Epithelial cell of esophagus (primary cell): Measurements from ENCODE around the gene BBX.

Experiments
- DNase-seq: peaks from one replicate; pipeline ENCODE4 v3.0.0; 2010; ENCODE audit warnings: low read depth
- H3K4me3 ChIP-seq: 2 replicates; pipeline ENCODE4 v1.5.1; 2011; ENCODE audit warnings: mild to moderate bottlenecking, low read length, control low read depth
- TF ChIP-seq, protein P1 (sequence below): IDR thresholded peaks from 2 replicates; pipeline ENCODE4 v1.5.1; 2011; ENCODE audit warnings: low read depth, mild to moderate bottlenecking, low read length, control low read depth, inconsistent platforms; ENCODE audit not compliant: insufficient read depth; ENCODE audit errors: missing control alignments

BBX gene

DNA sequence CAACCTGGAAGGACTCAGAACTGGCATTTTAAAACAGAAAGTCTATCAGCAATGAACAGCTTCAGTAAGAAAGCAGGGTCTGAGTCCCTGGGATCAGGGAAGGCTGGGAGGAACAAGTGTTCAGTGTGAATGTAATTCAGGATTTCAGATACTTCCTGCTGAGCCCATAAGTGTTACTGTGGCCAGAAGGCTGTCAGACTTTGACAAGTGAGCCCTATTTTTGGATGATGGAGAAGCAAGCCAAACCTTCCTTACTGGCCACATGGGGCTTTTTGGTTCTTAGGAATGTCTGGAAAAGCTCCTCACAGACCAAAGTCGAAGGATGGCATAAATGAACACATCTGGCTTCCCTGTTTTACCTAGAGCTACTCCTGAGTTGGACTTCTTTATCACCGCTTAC is 157.2 kb downstream of the BBX start:
- TF ChIP-seq, protein P1, sequence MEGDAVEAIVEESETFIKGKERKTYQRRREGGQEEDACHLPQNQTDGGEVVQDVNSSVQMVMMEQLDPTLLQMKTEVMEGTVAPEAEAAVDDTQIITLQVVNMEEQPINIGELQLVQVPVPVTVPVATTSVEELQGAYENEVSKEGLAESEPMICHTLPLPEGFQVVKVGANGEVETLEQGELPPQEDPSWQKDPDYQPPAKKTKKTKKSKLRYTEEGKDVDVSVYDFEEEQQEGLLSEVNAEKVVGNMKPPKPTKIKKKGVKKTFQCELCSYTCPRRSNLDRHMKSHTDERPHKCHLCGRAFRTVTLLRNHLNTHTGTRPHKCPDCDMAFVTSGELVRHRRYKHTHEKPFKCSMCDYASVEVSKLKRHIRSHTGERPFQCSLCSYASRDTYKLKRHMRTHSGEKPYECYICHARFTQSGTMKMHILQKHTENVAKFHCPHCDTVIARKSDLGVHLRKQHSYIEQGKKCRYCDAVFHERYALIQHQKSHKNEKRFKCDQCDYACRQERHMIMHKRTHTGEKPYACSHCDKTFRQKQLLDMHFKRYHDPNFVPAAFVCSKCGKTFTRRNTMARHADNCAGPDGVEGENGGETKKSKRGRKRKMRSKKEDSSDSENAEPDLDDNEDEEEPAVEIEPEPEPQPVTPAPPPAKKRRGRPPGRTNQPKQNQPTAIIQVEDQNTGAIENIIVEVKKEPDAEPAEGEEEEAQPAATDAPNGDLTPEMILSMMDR: no peak
- no peak overlapping the region for H3K4me3 ChIP-seq
- no peak for DNase-seq

DNA sequence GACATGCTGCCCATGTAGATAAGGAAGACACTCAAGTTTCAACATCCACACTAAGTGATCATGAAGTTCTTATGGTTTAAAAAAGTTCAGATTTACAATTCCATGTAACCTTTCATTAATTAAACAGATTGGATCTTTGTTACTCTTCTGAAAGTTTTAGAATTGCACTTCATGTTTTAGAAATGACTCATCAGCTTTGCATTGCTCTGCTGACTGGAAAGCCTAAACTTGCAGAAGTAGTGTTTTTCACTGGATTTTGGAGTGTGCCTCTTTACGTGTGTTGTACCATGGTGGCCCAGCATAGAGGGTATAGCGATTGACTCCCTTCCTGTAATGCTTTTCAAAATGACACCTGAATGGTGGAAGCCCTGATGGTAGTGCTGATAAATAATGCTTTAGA is 157.9 kb downstream of the BBX start:
- no peak for DNase-seq
- TF ChIP-seq, protein P1: no peak
- no peak overlapping the region for H3K4me3 ChIP-seq

DNA sequence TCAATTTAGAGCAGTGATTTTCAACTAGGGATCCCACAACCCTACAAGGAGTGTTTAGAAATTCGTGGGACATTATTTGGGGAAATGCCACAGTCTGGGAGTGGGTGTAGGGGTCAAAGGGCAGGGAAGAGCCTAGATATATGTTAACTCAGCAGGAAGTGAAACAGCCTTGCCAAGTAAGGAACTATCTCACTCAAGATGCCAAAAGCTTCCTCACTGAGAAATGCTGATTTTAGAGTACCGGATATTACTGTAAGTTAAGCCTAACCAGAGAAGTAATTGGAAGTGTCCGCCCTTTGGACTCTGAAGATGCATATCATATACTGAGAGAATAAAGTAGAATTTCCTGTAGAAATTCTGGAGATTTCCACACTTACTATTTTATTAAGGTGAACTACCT is 158.6 kb downstream of the BBX start:
- no peak overlapping the region for H3K4me3 ChIP-seq
- TF ChIP-seq, protein P1: no peak
- no peak for DNase-seq

DNA sequence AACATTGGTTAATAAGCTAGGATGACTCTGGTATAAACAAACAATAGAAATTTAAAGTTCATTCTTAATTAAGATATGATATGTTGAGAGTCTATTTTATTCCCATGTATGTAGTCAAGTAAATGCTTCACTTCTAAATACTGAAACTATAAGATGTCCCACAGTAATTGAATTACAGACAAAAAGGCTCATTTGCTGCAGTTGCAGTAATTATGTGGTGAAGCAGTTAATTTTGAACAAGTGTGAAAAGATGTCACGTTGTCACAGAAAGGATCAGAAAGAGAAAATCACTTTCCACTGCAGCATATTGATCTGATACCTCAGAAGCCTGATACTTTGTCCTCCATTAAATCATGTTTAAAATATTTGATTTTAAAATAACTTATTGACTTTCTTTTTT is 159.8 kb downstream of the BBX start:
- TF ChIP-seq, protein P1: no peak
- no peak for DNase-seq
- H3K4me3 ChIP-seq: no peak overlapping the region

DNA sequence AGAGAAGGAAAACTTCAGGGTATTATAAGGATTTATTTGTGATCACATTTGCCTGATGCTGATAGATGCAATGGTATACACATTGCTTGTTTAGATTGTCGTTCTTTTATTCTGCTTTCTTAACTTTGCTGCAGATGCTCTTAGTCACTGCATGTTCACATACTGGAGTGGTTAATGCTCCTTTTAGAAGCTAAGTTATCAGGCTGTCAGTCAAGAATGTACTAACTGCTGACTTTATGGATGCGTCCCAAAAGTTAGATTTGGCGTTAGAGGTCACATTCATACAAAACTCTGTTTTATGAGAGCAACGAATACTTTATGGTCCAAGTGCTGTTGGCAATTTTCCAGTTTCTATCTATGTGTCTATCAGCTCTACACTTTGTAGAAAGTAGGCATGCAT is 160.7 kb downstream of the BBX start:
- no peak overlapping the region for H3K4me3 ChIP-seq
- TF ChIP-seq, protein P1: no peak
- no peak for DNase-seq

DNA sequence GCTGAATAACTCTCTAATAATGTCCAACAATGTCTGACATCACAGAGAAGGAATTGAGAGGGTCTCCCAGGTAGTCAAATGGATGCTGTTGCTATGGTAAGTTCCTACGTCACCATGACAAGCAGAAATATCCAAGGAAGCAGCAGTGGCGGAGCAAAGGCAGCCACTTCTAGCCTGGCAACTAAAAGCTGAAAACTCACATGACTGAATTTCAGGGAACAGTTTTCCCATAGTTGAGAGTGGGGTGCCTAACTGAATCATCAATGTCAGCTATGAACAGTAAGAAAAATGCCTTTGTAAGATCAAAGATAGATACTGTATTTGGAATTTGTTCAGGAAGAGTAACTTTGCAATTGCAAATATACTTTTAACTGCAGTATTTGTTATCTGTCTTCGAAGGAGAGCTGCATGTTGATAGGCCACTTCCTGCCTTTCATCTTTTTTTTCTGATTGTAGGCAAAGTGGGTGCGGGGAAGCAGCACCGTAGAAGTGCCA is 161.7 kb downstream of the BBX start:
- no peak overlapping the region for H3K4me3 ChIP-seq
- DNase-seq: no peak
- TF ChIP-seq, protein P1: no peak

DNA sequence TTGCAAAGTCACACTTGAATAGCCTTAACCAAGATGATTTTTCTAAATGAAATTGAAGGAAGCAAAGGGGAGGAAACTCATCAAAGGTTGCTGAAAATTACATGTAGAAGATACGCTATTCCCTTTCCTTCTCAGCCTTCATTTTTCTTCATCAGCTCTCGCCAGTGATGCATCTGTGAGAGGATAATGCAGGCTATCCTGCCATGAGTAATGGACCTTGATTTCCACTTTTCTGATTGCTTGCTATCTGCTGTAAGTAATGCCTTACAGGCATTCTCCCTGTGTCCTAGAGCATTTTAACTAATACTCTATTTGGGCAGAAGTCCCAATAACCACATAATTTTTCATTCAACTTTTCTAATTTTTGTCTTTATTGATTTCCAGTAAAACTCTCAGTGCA is 162.6 kb downstream of the BBX start:
- H3K4me3 ChIP-seq: no peak overlapping the region
- TF ChIP-seq, protein P1: no peak
- no peak for DNase-seq
